HG03354 (cell line): ENCODE results near the gene DHRS9.
"Not testable (repeated sequence)": the region's sequence is repeated elsewhere in the genome, so short reads cannot be mapped to it uniquely, and the experiment has no call there.

Experiments used
- ATAC-seq: cut with Tn5 transposase; IDR thresholded peaks from one replicate; pipeline ENCODE4 v1.9.1; 2021; ENCODE audit warnings: mild to moderate bottlenecking; ENCODE audit not compliant: unreplicated experiment, poor library complexity, severe bottlenecking

Gene DHRS9

GRCh38 chr2:169064199-169064598 lies 5.2 kb upstream of the DHRS9 start:
- ATAC-seq, result not testable (repeated sequence)

DNA sequence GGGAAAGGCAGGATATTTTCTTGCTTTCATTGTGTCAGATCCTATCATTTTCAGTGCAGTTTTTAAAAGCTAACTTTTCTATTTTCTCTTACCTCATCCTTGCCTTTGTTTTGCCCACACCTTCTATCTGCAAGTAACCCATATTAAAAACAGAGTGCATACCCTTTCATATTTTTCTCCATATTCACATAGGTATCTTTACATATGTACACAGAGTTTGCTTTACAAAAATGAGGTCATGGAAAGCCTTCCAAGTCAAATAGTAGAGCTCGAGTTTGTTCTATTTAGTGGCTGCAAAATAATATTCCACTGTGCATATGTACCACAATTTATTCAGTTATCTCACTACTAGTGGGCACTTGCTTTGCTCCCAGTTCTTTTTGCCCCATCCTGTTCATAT lies 3.9 kb upstream of the DHRS9 start:
- ATAC-seq, result no peak

GRCh38 chr2:169065864-169066517 lies 3.4 kb upstream of the DHRS9 start:
- no peak for ATAC-seq

GRCh38 chr2:169066897-169067296 lies 2.5 kb upstream of the DHRS9 start:
- no peak for ATAC-seq

DNA sequence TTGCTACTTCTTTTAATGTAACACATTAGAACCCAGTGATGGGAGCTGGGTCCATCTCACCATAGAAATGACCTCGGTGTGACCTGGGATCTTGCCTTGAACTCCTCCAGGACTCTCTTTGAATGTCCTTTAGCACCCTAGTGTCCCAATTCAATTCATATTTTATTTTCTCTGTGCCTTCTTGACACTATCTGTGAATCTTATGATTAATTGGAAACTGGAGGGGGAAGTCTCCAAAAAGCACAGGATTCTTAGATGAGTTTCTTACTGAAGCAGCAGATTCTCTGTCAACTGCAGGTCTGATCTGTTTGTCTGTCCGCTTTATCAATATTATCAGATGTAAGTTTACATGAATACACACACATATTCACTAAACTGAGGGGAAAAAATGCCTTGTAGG lies 470 bp downstream of the DHRS9 start:
- ATAC-seq, result no peak

DNA sequence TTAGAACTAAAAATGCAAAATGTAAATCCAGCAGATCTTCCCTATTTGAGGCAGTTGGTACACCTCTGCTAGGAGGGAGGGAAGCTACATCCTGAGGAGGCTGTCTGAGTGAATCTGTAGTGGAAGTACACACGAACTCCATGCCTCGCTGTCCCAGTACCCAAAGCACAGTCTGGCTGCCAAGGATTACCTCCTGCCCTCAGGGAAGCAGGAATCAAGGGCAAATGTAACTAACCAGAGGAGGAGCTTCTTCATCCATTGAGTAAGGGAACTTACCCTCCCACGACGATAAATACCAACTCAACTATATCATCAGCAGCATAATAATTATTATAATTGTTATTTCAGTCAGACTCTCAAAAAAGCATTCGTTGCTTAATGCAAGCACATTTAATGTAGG lies 2.1 kb downstream of the DHRS9 start:
- no peak for ATAC-seq

DNA sequence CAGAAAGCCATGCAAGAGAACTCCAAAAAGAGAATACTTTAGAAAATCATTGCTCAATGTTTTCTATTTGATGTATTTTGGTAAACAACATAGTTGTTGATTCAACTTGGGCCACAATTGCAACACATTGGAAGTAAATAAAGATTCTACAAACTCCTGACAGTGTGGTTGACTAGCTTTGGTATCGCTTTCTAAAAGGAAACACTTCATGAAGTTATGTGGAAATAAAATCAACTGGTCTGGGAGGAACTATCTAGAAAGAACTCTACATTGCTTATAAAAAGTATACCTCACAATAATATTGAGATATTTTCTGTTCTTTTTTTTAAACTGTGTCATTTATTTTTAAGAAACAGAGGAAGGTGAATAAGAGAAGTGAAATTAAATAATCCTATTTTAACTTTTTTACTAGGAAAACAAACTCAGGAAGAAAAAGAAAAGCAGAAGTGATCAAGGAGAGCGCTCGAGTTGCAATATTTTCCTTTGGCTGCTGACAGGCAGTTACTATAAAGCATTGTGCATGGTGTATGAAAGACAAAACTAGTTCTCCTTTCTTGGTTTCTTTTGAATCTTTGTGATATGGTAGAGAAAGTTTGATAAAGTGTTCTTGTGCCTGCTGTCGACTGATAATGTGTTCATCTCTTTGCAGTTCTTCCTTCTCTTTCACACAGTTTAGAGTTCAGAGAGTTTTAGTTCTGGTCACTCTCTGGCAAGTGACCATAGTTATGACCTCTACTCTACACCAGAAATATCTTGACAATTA lies 3.0 kb downstream of the DHRS9 start:
- ATAC-seq, result peak; percentile 52

GRCh38 chr2:169073211-169073962 lies 4.0 kb downstream of the DHRS9 start:
- ATAC-seq, result no peak

GRCh38 chr2:169073963-169074751 lies 4.8 kb downstream of the DHRS9 start:
- peak; percentile 56 for ATAC-seq

GRCh38 chr2:169077674-169078240 lies 8.4 kb downstream of the DHRS9 start:
- no peak for ATAC-seq

DNA sequence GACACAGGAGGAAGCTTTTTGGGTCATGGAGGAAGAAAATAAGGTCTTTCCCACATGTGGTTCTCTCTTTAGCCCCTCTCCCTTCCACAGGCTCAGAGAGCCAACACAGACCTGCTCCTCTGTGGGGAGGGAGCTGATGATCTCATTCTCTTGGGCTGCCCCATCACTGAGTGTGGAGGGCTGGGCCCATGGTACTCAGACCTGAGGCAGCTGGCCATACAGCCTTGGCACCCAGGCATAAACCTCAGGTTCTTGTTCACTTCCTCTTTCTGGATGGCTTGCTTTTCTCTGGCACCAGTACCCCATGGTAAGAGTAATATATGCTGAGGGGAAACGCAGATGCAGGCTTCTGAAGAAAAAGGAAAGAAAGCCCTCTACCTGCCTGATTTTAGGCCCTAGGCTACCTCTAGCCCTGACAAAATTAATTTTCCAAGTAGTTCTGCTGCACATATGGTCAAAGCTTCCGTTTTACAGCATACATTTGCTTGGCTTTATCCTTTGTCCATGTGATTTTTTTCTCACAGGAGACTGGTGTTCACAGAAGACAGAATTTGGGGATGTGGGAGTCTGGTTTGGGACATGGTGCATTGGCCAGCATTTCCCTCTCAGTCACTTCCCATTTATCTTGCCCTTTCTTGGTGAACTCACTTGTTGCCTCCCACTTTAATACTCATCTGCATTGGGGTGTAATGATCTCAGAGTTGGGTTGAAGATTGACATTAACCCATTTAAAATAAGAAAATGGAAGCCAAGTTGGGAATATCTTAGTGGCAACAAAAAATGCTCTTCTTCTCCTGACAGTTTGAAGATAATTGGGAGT lies 11.1 kb downstream of the DHRS9 start:
- ATAC-seq, result peak; percentile 96

DNA sequence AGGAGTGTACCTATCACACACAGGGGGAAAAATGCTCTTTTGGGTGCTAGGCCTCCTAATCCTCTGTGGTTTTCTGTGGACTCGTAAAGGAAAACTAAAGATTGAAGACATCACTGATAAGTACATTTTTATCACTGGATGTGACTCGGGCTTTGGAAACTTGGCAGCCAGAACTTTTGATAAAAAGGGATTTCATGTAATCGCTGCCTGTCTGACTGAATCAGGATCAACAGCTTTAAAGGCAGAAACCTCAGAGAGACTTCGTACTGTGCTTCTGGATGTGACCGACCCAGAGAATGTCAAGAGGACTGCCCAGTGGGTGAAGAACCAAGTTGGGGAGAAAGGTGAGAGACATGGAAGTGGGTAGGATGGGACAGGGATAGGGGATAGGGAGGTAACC lies 12.2 kb downstream of the DHRS9 start:
- ATAC-seq, result no peak

- no peak for ATAC-seq
These were observed 13.6 kb downstream of the DHRS9 start for GRCh38 chr2:169082995-169083394.

DNA sequence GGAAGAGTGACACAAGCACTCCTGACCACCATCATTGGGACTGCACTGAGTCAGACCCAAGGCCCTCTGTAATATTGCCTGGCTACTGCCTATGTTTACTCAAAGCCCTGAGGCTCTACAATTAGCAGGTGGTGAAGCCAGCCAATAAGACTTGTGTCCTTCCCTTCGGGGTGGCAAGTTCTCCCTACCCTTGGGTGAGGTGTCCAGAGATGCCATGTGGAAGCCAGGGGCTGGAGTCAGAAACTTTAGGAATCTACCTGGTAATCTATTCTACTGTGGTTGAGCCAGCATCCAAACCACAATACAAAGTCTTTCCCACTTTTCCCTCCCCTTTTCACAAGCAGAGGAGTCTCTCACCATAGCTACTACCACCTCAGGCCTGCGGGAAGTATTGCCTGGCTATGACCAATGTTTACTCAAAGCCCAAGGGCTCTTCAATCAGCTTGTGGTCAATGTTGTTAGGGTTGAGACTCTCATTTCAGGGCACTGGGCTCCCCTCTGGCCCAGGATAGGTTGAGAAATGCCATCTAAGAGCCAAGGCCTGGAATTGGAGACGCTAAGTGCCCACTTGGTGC lies 17.6 kb downstream of the DHRS9 start:
- ATAC-seq, result no peak

DNA sequence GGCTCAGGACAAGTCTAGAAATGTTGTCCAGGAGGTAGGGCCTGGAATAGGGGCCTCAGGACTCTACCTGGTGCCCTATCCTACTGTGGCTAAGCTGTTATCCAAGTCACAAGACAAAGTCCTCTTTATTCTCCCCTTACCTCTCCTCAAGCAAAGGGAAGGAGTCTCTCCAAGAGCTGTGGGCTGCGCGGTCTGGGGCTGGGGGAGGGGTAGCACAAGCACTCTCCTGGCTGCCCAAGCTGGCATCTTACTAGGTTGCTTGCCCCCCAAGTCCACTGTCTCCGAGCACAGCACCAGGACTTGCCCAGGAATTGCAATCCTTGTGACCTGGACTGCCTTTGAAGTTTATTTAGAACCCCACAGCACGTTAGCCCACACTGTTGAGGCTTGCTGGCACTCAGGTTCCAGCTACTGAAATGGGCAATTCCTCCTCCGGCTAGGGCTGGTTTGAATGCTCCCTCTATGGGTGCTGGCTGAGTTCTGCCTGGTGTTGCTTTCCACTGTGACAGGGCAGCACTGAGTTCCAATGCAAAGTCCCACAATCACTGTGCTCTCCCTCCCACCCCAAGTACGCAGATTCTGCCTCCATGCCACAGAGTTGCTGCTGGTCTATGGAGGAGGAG lies 18.5 kb downstream of the DHRS9 start:
- no peak for ATAC-seq

DNA sequence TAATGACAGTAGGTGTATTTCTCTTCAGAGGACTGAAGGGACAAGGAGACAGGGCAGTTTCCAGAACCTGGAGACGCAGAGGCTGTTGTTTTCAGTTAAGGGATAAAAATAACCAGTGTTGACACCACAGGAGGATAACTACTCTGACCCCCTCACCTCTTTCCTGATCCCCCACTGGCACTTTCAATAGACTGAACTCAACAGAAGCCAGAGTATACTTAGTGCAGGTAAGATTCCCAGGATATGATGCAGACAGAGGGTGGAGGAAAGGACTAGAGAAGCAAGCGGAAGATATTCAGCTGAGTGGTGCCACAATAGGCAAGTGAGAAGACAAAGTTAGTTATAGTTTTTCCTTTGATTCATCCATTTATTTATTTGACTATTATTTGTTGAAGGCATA lies 19.8 kb downstream of the DHRS9 start:
- ATAC-seq, result no peak

DNA sequence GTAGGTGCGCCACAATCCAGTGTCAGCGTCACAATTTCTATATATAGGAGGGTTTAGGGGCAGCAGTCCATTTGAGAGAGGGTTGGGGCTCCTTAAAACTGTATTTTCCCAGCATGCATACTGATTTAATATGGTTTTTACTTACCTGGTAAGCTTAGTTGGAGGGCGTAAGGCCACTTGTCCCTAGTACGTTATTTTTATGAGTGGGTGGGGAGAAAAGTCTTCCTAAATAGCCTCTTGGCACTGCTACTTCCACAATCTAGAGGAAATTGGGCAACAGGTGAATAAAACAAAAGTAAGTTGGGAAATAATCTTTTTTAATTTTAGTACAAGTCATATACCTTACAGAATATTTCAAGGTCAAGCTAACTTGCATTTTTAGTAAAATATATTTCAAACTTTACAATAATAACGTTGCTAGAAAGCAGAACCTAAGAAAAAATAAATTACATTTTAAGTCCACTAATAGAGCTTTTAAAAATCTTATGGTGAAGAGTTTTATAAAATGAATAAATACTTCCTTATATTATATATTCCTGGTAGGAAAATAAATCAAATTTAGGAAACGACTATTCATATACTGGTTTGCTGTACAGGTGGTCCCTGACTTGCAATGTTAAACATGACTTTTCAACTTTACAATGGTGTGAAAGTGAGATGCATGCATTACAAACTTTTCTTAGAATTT lies 20.9 kb downstream of the DHRS9 start:
- no peak for ATAC-seq

DNA sequence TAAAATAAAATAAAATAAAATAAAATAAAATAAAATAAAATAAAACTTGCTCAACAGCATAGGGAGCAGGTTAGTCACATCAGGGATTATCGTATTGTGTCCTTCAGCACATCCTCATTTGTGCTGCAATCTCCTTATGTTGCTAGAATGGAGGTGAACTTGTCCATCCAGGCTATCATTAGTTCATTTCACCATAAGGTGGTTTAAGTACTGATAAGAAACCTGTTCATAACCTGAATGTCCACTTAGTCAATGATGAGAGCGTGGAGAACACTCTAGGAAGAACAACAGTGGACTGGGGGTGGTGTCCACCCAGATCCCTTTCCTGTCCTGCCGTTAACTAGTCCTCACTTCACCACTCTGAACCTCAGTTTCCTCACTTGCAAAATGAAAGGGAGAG lies 21.9 kb downstream of the DHRS9 start:
- ATAC-seq, result no peak
